ENCODE measurements around the gene PTRH2.

Gene PTRH2

DNA sequence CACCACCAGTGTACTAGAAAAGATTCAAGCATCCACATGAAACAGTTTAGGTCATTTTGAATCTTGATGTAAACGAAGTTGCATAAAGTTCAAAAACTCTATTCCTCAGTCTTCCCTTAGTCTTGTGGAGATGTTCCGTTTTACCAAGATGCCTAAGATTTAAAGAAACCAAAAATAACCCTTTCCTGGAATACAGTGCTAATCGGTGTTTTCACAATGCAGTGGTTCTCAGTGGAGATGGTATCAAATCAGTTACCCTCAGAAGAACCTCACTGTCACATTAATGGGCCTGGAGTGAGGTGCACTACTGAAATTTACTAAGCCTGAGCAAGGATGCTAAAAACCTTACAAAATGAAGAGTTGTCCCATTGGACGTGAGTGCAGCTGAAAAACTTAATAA lies 9.1 kb downstream of the PTRH2 start:
- DNase-seq: no peak

DNA sequence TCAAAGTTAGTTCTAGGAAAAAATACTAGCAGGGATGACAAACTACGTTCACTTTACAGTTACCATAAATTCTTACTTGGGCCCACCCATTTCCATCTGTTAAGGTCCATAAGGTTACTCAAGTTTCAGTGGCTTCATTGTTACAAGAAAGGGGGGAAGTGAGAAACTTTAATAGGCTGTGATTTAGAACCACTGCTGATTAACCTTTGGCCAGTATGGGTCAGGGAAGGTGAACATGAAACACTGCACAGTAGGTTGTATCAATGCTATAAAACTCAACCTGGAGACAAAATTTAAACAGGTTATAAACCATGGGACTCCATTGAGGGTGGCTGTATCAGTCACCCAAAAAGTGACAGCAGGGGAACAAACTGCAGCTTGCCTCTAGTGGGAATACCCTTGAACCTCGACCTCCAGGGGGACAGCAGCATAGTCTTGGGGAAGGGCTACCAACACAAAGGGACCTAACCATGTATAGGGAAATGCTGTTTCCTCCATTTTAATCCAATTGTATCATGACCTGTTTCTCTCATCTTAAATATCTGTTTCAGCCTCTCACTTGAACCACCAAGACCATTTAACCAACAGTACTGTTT lies 10.4 kb downstream of the PTRH2 start:
- peaks cover 81% of the 10 kb centered on the region for H3K36me3 ChIP-seq
- TF ChIP-seq, protein P1, sequence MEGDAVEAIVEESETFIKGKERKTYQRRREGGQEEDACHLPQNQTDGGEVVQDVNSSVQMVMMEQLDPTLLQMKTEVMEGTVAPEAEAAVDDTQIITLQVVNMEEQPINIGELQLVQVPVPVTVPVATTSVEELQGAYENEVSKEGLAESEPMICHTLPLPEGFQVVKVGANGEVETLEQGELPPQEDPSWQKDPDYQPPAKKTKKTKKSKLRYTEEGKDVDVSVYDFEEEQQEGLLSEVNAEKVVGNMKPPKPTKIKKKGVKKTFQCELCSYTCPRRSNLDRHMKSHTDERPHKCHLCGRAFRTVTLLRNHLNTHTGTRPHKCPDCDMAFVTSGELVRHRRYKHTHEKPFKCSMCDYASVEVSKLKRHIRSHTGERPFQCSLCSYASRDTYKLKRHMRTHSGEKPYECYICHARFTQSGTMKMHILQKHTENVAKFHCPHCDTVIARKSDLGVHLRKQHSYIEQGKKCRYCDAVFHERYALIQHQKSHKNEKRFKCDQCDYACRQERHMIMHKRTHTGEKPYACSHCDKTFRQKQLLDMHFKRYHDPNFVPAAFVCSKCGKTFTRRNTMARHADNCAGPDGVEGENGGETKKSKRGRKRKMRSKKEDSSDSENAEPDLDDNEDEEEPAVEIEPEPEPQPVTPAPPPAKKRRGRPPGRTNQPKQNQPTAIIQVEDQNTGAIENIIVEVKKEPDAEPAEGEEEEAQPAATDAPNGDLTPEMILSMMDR (IDR thresholded peaks at IDR 0.05; ENCODE audit: low read depth, low read length): no peak

More for the DNA sequence above, 9.1 kb downstream of the PTRH2 start:
- Histone ChIP-seq H3K4me3 (ENCODE audit: low read depth, low read length) (no peak overlapping the region), H3K27me3 (no peaks in the 10 kb centered on the region), H3K9me3 (no peaks in the 10 kb centered on the region), H3K36me3 (peaks cover 71% of the 10 kb centered on the region), H3K4me1 (no peaks in the 10 kb centered on the region)
- TF ChIP-seq, protein P1 (IDR thresholded peaks at IDR 0.05; ENCODE audit: low read depth, low read length): no peak

DNA sequence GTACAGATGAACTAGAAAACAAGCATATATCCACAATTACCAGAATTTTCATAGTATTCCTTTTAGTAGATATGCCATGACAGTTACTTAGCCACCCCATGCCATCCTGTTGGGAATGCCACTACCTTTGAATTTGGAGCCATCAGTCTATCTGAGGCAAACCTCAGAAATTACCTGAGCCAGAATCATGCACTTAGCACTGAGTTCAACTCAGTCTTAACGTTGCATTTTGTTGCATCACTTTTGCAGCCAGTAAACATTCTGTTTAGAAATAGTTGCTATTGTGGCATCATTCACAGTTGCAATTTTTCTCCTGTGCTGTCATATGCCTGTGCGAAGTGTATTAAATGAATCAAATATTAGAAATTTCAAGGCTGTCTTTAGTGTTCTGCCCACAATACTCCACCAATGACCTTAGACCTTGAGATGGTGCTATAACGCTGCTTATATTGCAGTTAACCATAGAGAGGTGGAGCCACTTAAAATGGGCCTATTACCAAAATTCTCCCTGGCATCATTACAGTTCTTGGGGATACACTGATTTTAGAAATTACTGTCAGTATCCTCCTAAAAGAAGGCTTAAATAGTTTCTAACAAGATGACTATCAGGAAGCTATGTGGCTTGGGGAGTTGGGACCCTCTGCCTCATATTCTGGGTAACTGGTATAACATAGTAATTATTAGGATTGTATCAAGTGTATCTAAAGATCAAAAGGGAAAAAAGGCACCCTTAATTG lies 11.1 kb downstream of the PTRH2 start:
- H3K36me3 ChIP-seq: peaks cover 85% of the 10 kb centered on the region
- no peaks in the 10 kb centered on the region for H3K9me3 ChIP-seq
- TF ChIP-seq, protein P1 (IDR thresholded peaks at IDR 0.05; ENCODE audit: low read depth, low read length): no peak
- no peaks in the 10 kb centered on the region for H3K27me3 ChIP-seq
- H3K4me1 ChIP-seq: no peaks in the 10 kb centered on the region
- no peak overlapping the region for H3K4me3 ChIP-seq (ENCODE audit: low read depth, low read length)
- no peak for DNase-seq

More for the DNA sequence above, 10.4 kb downstream of the PTRH2 start:
- Histone ChIP-seq H3K4me1 (no peaks in the 10 kb centered on the region), H3K9me3 (no peaks in the 10 kb centered on the region), H3K4me3 (ENCODE audit: low read depth, low read length) (no peak overlapping the region), H3K27me3 (no peaks in the 10 kb centered on the region)
- no peak for DNase-seq

DNA sequence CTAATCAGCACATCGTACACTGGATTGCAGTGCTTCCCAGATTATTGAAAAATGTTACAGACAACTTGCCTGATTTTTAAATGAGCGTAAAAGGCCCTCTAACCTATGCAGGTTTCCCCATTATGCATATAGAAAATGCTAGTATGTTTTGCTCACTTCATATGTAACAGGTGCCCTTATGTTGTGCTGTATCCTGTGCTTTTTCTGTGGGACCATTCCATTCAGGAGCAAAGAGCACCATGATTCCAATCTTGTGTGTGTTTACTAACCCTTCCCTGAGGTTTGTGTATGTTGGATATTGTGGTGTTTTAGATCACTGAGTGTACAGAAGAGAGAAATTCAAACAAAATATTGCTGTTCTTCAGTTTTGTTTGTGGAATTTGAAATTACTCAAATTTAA lies 12.9 kb downstream of the PTRH2 start:
- TF ChIP-seq, protein P1 (IDR thresholded peaks at IDR 0.05; ENCODE audit: low read depth, low read length): no peak

DNA sequence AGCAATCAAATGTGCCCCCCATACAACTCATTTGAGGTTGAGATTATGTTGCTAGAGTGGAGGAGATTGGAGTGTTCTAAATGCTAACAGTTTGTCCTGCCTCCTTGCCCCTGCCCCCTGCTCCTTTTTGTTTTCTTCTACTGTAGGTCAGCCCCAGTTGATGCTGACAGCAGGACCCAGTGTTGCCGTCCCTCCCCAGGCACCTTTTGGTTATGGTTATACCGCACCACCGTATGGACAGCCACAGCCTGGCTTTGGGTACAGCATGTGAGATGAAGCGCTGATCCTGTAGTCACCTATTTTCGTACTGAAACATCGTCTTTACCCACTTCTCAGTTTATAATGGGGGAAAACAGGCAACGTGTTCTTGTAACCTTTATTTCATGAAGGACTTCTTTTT lies 13.6 kb downstream of the PTRH2 start:
- H3K4me1 ChIP-seq: no peaks in the 10 kb centered on the region
- TF ChIP-seq, protein P1 (IDR thresholded peaks at IDR 0.05; ENCODE audit: low read depth, low read length): no peak
- no peaks in the 10 kb centered on the region for H3K9me3 ChIP-seq
- no peak overlapping the region for H3K4me3 ChIP-seq (ENCODE audit: low read depth, low read length)
- DNase-seq: no peak
- no peaks in the 10 kb centered on the region for H3K27me3 ChIP-seq
- peaks cover 89% of the 10 kb centered on the region for H3K36me3 ChIP-seq

More for the DNA sequence above, 12.9 kb downstream of the PTRH2 start:
- no peak overlapping the region for H3K4me3 ChIP-seq (ENCODE audit: low read depth, low read length)
- no peak for DNase-seq
- peaks cover 91% of the 10 kb centered on the region for H3K36me3 ChIP-seq
- H3K27me3 ChIP-seq: no peaks in the 10 kb centered on the region
- no peaks in the 10 kb centered on the region for H3K4me1 ChIP-seq
- H3K9me3 ChIP-seq: no peaks in the 10 kb centered on the region

DNA sequence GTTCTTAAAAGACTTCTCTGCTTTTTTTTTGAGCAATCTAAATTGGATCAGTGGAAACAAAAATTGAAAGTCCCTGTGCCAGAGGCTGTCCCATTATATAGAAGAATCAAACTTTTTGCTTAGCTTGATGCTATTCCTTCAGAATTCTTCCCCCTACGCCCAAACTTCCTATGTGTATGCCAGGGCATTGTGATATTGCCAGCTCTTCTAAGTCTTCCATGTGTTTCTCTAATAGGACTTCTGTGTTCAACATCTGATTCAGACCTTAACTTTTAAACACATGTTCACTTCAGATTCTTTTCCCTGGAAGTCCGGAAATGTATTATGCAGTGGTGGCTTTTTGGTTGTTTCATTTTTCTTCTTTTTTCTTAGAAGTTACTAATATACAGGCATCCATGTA lies 18.7 kb downstream of the PTRH2 start:
- Histone ChIP-seq H3K4me1 (no peaks in the 10 kb centered on the region; the same call in 1 of the 2 replicates), H3K4me3 (ENCODE audit: low read depth, low read length) (no peak overlapping the region), H3K27me3 (no peaks in the 10 kb centered on the region), H3K36me3 (peaks cover 91% of the 10 kb centered on the region), H3K9me3 (no peaks in the 10 kb centered on the region)
- no peak for DNase-seq
- TF ChIP-seq, protein P1 (IDR thresholded peaks at IDR 0.05; ENCODE audit: low read depth, low read length): no peak

Data from BE2C (cell line).